Measurements from ENCODE around the gene AK5.

The AK5 gene

DNA sequence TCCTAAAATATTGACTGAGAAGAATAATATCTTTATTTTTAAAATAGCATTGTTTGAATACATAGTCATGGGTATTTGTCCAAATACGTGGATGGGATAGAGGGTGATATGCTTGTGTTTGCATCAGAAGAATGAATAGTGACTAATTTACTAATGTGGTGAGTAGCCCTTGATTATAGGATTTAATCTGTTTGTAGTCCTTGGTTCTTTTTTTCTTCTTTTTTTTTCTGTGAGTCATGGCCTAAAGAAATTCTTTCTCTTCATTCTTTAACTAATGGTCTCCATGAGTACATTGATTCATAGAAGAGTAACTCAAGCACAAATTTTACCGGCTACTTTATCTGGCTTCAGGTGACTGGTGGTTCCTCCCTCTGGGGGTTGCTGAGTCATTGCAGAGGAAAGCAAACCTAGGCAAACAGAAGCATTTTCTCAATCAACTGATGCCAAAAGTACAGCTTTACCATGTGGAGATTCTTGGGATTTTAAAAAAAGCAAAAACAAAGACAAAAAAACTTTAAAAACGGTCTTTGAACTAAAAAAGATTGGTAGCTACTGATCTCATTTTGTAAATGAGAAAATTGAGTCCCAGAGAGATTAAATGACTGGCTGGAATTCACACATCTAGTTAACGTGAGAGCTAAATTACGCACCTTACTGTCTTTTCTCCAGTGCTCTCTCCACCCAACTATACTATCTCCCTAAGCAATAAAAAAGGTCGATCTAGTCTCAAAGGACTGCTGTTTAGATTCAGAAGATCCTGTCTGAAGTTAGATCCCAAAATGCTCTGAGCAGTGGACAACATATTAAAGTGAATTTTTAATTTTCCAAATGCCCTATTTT is 40.5 kb downstream of the AK5 start:
- Histone ChIP-seq H3K9ac (ENCODE audit: low read length) (no peak overlapping the region), H3K27me3 (ENCODE audit: control insufficient read depth in 1 of 2, insufficient read depth in 2 of 2, low read length in 2 of 2) (no peaks in the 10 kb centered on the region), H3K4me1 (ENCODE audit: insufficient read depth, low read length) (no peaks in the 10 kb centered on the region), H3K4me3 (ENCODE audit: low read depth in 1 of 2, low read length in 2 of 2) (no peak overlapping the region), H3K9me3 (ENCODE audit: low read length) (no peaks in the 10 kb centered on the region), H3K36me3 (ENCODE audit: insufficient read depth, low read length) (no peaks in the 10 kb centered on the region), H3K27ac (ENCODE audit: low read depth, low read length) (no peak overlapping the region)

DNA sequence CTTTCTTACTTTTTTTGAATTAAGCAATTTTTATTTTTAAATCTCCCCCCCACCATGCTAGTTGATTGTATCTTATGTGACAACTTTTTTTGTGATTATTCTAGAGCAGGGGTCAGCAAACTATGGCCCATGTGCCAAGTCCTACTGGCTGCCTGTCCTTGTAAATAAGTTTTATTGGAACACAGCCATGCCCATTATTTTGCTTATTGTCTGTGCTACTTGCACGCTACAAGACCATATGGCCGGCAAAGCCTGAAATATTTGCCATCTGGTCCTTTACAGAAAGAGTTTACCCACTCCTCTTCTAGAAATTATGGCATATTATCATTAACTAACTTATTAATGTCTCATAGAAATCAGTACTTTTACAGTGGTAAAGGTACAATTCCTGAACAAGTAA is 51.7 kb downstream of the AK5 start:
- no peaks in the 10 kb centered on the region for H3K4me1 ChIP-seq (ENCODE audit: insufficient read depth, low read length)
- H3K27me3 ChIP-seq (ENCODE audit: control insufficient read depth in 1 of 2, insufficient read depth in 2 of 2, low read length in 2 of 2), result no peaks in the 10 kb centered on the region
- H3K9me3 ChIP-seq (ENCODE audit: low read length), result no peaks in the 10 kb centered on the region
- no peak overlapping the region for H3K27ac ChIP-seq (ENCODE audit: low read depth, low read length)
- H3K9ac ChIP-seq (ENCODE audit: low read length), result no peak overlapping the region
- no peaks in the 10 kb centered on the region for H3K36me3 ChIP-seq (ENCODE audit: insufficient read depth, low read length)
- no peak overlapping the region for H3K4me3 ChIP-seq (ENCODE audit: low read depth in 1 of 2, low read length in 2 of 2)

DNA sequence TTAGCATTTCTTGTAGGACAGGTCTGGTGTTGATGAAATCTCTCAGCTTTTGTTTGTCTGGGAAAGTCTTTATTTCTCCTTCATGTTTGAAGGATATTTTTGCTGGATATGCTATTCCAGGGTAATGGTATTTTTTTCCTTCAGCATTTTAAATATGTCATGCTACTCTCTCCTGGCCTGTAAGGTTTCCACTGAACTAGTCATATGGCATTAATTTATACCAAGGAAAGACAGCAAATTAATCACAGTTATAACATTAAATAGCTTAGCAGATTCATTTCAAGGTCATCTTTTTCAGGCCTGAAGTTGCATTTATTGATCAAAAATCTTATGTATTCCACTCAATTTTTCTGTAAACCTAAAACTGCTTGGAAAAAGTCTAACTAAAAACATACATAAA is 54.9 kb downstream of the AK5 start:
- H3K27ac ChIP-seq (ENCODE audit: low read depth, low read length), result no peak overlapping the region
- H3K4me3 ChIP-seq (ENCODE audit: low read depth in 1 of 2, low read length in 2 of 2), result no peak overlapping the region
- H3K4me1 ChIP-seq (ENCODE audit: insufficient read depth, low read length), result no peaks in the 10 kb centered on the region
- no peak overlapping the region for H3K9ac ChIP-seq (ENCODE audit: low read length)
- no peaks in the 10 kb centered on the region for H3K9me3 ChIP-seq (ENCODE audit: low read length)
- no peaks in the 10 kb centered on the region for H3K36me3 ChIP-seq (ENCODE audit: insufficient read depth, low read length)
- no peaks in the 10 kb centered on the region for H3K27me3 ChIP-seq (ENCODE audit: control insufficient read depth in 1 of 2, insufficient read depth in 2 of 2, low read length in 2 of 2)

DNA sequence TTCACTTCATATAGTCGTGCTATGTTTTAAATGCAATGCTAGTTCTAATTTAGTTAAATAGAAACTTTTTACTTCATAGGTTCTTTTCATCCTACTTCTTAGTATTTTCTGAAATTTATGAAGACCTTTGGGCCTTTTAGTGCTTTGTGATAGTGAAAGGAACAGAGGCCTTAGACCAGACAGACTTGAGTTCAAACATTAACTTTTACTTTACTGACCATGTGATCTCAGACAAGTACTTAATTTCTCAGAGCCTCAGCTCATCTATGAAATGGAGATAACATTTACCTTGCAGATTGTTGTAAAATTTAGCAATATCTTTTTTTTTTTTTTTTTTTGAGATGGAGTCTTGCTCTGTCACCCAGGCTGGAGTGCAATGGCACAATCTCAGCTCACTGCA is 57.5 kb downstream of the AK5 start:
- Histone ChIP-seq H3K9me3 (ENCODE audit: low read length) (no peaks in the 10 kb centered on the region), H3K9ac (ENCODE audit: low read length) (no peak overlapping the region), H3K4me1 (ENCODE audit: insufficient read depth, low read length) (no peaks in the 10 kb centered on the region), H3K4me3 (ENCODE audit: low read depth in 1 of 2, low read length in 2 of 2) (no peak overlapping the region), H3K36me3 (ENCODE audit: insufficient read depth, low read length) (no peaks in the 10 kb centered on the region), H3K27ac (ENCODE audit: low read depth, low read length) (no peak overlapping the region), H3K27me3 (ENCODE audit: control insufficient read depth in 1 of 2, insufficient read depth in 2 of 2, low read length in 2 of 2) (no peaks in the 10 kb centered on the region)

DNA sequence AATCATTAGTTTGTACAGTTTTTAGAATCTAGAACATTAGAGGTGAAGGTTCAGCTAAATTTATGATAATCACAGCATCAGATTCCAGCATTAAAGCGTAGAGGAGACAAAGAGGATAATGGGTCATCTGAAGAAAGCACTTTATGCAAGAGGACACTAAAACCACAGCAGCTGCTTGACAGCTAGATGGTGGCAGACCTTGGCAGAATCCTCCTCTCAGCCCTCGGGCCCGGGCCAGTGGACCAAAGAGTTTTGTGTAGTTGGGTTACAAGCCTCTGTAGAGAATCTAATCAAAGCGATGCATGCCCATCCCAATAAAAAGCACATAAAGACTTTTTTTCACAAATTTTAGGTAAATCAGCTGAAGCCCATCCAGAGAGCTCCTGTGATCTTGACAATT is 59.4 kb downstream of the AK5 start:
- Histone ChIP-seq H3K27me3 (ENCODE audit: control insufficient read depth in 1 of 2, insufficient read depth in 2 of 2, low read length in 2 of 2) (no peaks in the 10 kb centered on the region), H3K9ac (ENCODE audit: low read length) (no peak overlapping the region), H3K36me3 (ENCODE audit: insufficient read depth, low read length) (no peaks in the 10 kb centered on the region), H3K4me3 (ENCODE audit: low read depth in 1 of 2, low read length in 2 of 2) (no peak overlapping the region), H3K9me3 (ENCODE audit: low read length) (no peaks in the 10 kb centered on the region), H3K4me1 (ENCODE audit: insufficient read depth, low read length) (no peaks in the 10 kb centered on the region), H3K27ac (ENCODE audit: low read depth, low read length) (no peak overlapping the region)

DNA sequence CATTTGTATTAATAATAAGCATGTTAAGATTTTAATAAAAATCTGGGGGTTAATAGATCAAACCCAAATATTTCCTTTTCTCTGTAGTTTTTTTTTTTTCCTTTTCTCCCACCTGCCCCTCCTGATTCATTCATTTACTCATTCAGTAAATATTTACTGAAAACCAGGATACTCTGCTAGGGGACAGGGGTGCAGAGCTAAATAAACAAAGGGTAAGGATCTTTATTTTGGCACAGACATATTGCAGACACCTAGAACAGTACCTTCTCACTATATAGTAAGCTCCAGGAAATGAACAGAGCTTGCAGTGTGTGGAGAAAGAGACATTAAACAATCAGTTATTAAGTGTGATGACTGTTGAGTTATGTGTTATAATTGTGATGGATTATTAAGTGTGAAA is 60.9 kb downstream of the AK5 start:
- H3K4me3 ChIP-seq (ENCODE audit: low read depth in 1 of 2, low read length in 2 of 2), result no peak overlapping the region
- no peaks in the 10 kb centered on the region for H3K4me1 ChIP-seq (ENCODE audit: insufficient read depth, low read length)
- H3K9me3 ChIP-seq (ENCODE audit: low read length), result no peaks in the 10 kb centered on the region
- H3K9ac ChIP-seq (ENCODE audit: low read length), result no peak overlapping the region
- H3K27me3 ChIP-seq (ENCODE audit: control insufficient read depth in 1 of 2, insufficient read depth in 2 of 2, low read length in 2 of 2), result no peaks in the 10 kb centered on the region
- no peaks in the 10 kb centered on the region for H3K36me3 ChIP-seq (ENCODE audit: insufficient read depth, low read length)
- H3K27ac ChIP-seq (ENCODE audit: low read depth, low read length), result no peak overlapping the region

DNA sequence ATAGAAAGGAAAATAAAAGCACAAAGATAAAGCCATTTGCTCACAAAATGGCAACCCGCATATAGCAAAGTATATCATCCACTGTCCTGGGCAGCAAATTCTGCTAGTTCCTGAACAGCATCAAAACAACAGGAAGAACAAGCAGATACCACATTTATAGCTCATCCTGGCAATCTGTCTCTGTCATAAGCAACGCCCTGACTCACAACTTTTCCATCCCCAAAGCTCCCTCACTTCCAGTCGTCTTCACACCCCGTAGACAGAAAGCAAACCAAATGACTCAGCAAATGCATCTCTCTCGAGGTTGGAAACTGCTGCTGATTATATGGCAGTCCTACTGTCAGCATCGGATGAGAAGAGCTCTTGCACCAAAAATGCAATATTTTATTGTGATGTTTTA is 65.8 kb downstream of the AK5 start:
- Histone ChIP-seq H3K36me3 (ENCODE audit: insufficient read depth, low read length) (no peaks in the 10 kb centered on the region), H3K4me3 (ENCODE audit: low read depth in 1 of 2, low read length in 2 of 2) (no peak overlapping the region), H3K27ac (ENCODE audit: low read depth, low read length) (no peak overlapping the region)

DNA sequence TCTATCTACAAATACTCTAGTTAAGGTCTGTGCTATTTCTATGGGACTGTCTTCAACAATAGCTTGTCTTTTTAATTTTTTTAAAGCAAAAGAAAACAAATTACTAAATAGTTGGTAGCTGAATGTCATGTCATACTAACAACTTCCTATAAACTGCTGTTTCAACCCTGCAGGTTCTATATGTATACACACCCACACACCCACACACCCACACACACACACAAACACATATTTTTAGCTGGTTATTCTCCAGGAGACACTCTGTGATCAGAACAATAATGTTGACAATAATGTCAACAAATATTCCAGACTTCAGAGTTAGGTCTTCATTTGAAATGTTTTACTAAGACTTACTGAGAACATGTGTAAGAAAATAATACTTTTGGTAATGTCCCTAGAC is 66.7 kb downstream of the AK5 start:
- Histone ChIP-seq H3K4me1 (ENCODE audit: insufficient read depth, low read length) (no peaks in the 10 kb centered on the region), H3K9me3 (ENCODE audit: low read length) (no peaks in the 10 kb centered on the region), H3K36me3 (ENCODE audit: insufficient read depth, low read length) (no peaks in the 10 kb centered on the region), H3K27ac (ENCODE audit: low read depth, low read length) (no peak overlapping the region), H3K9ac (ENCODE audit: low read length) (no peak overlapping the region), H3K4me3 (ENCODE audit: low read depth in 1 of 2, low read length in 2 of 2) (no peak overlapping the region), H3K27me3 (ENCODE audit: control insufficient read depth in 1 of 2, insufficient read depth in 2 of 2, low read length in 2 of 2) (no peaks in the 10 kb centered on the region)

More for the DNA sequence above, 65.8 kb downstream of the AK5 start:
- Histone ChIP-seq H3K9me3 (ENCODE audit: low read length) (no peaks in the 10 kb centered on the region), H3K27me3 (ENCODE audit: control insufficient read depth in 1 of 2, insufficient read depth in 2 of 2, low read length in 2 of 2) (no peaks in the 10 kb centered on the region), H3K9ac (ENCODE audit: low read length) (no peak overlapping the region), H3K4me1 (ENCODE audit: insufficient read depth, low read length) (no peaks in the 10 kb centered on the region)

DNA sequence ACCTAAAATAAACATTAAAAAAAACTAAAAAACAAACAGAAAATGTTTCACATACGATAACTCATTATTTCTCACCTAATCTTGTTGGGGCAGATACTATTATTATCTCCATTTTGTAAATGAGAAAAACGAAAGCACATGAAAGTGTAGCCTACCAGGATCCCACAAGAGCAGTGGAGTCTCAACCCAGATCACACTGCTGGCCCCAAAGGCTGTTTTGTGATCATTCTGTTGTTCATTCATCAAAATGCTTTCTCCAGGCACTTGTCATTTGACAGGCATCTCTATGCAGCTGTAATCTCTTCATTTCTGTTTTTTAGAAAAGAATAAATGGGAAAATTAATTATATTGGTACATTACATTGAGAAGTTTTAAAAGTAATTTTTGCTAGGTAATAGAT is 67.5 kb downstream of the AK5 start:
- Histone ChIP-seq H3K9me3 (ENCODE audit: low read length) (no peaks in the 10 kb centered on the region), H3K27me3 (ENCODE audit: control insufficient read depth in 1 of 2, insufficient read depth in 2 of 2, low read length in 2 of 2) (no peaks in the 10 kb centered on the region), H3K4me3 (ENCODE audit: low read depth in 1 of 2, low read length in 2 of 2) (no peak overlapping the region), H3K36me3 (ENCODE audit: insufficient read depth, low read length) (no peaks in the 10 kb centered on the region), H3K9ac (ENCODE audit: low read length) (no peak overlapping the region), H3K27ac (ENCODE audit: low read depth, low read length) (no peak overlapping the region), H3K4me1 (ENCODE audit: insufficient read depth, low read length) (no peaks in the 10 kb centered on the region)

DNA sequence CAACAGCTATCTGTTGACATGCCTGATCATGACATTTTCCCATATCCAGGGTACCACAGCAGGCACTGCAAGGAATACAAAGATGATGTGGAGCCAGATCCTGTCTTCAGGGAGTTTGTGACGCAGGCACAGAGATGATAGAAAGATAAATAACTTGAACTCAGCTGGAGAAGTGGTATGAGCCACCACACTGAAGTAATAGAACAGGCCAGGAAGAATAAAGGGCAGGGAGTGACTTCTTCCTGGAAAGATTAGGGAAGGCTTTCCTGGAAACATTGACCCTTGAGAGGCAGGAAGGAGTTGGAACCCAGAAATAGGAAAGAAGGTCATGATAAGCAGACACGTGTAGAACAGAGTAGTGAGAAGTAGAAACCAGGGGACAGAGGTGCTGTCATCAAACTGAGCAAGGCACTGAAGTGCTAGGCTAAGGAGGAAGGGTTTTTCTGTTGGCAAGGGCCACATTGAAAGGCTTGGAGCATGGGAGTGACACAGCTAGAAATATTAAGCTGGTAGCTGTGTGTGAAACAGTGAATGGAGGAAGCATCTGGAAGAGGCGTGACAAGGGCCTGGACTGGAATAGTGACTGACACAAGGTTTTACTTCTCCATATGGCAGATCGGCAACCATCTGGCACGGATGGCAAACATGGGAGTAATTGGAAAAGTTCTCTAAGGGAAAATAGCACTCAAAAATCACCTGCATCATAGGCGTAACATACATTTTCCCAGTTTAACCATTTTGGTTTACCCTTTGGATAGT is 68.4 kb downstream of the AK5 start:
- no peaks in the 10 kb centered on the region for H3K36me3 ChIP-seq (ENCODE audit: insufficient read depth, low read length)
- no peak overlapping the region for H3K27ac ChIP-seq (ENCODE audit: low read depth, low read length)
- H3K27me3 ChIP-seq (ENCODE audit: control insufficient read depth in 1 of 2, insufficient read depth in 2 of 2, low read length in 2 of 2), result no peaks in the 10 kb centered on the region
- no peak overlapping the region for H3K9ac ChIP-seq (ENCODE audit: low read length)
- H3K9me3 ChIP-seq (ENCODE audit: low read length), result no peaks in the 10 kb centered on the region
- no peaks in the 10 kb centered on the region for H3K4me1 ChIP-seq (ENCODE audit: insufficient read depth, low read length)
- no peak overlapping the region for H3K4me3 ChIP-seq (ENCODE audit: low read depth in 1 of 2, low read length in 2 of 2)

DNA sequence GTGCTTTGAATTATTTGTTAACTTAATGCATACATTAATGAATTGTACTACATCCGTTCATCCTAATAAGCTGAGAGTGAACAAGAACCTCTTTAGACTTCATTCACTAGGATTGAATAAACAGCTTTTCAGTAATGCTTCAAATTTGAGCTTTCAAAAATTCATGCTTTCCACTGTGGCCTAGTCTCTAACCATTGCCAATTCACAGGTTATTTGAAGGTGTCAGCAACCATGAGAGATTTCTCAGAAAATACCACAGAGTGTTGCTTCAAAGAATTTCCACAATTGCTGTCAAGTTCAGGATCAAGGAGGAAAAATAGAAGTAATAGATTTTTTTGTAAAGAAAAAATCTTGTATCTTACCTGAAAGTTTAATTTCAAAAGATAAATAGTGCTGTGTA is 72.7 kb downstream of the AK5 start:
- no peak overlapping the region for H3K4me3 ChIP-seq (ENCODE audit: low read depth in 1 of 2, low read length in 2 of 2)
- H3K27ac ChIP-seq (ENCODE audit: low read depth, low read length), result no peak overlapping the region
- H3K9me3 ChIP-seq (ENCODE audit: low read length), result no peaks in the 10 kb centered on the region
- H3K36me3 ChIP-seq (ENCODE audit: insufficient read depth, low read length), result no peaks in the 10 kb centered on the region
- no peaks in the 10 kb centered on the region for H3K27me3 ChIP-seq (ENCODE audit: control insufficient read depth in 1 of 2, insufficient read depth in 2 of 2, low read length in 2 of 2)
- H3K9ac ChIP-seq (ENCODE audit: low read length), result no peak overlapping the region
- H3K4me1 ChIP-seq (ENCODE audit: insufficient read depth, low read length), result no peaks in the 10 kb centered on the region

DNA sequence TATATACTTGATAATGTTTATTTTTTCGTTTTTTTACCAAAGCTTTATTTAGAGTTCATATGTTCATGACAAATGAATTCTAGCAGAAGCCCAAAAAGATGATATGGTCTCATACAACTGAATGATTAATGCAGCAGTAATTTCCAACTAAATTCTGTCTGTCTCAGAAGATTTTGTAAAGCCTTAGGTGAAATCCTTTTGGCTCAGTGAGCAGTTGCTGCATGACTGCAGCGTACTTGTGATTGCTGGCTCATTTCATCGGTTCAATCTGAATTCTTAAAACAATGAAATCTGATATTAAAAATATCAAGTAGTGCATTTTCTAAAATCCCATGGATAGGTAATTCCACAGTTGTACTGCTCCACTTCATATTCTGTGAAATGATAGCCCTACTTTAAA is 73.2 kb downstream of the AK5 start:
- Histone ChIP-seq H3K27ac (ENCODE audit: low read depth, low read length) (no peak overlapping the region), H3K4me1 (ENCODE audit: insufficient read depth, low read length) (no peaks in the 10 kb centered on the region), H3K4me3 (ENCODE audit: low read depth in 1 of 2, low read length in 2 of 2) (no peak overlapping the region), H3K36me3 (ENCODE audit: insufficient read depth, low read length) (no peaks in the 10 kb centered on the region), H3K9me3 (ENCODE audit: low read length) (no peaks in the 10 kb centered on the region), H3K27me3 (ENCODE audit: control insufficient read depth in 1 of 2, insufficient read depth in 2 of 2, low read length in 2 of 2) (no peaks in the 10 kb centered on the region), H3K9ac (ENCODE audit: low read length) (no peak overlapping the region)

Data from muscle layer of colon (tissue), 2 donors.